ENCODE results near the gene HNRNPU.

Gene HNRNPU

GRCh38 chr1:244813327-244813726 is 51.0 kb downstream of the HNRNPU start:
- in situ Hi-C loops (cut with HindIII; ENCODE audit: low sequenced_read_pairs) = no loop called here
- no peak for TF ChIP-seq CTCF (IDR thresholded peaks at IDR 0.05; ENCODE audit: low read depth, low read length, missing control alignments)
- DNase-seq (ENCODE audit: low read depth) = no peak
- H3K4me3 ChIP-seq (ENCODE audit: low read depth, low read length) = no peak overlapping the region

GRCh38 chr1:244810221-244810620 is 54.1 kb downstream of the HNRNPU start:
- TF ChIP-seq CTCF (IDR thresholded peaks at IDR 0.05; ENCODE audit: low read depth, low read length, missing control alignments) = no peak
- DNase-seq (ENCODE audit: low read depth) = no peak
- in situ Hi-C loops (cut with HindIII; ENCODE audit: low sequenced_read_pairs) = no loop called here
- no peak overlapping the region for H3K4me3 ChIP-seq (ENCODE audit: low read depth, low read length)

- TF ChIP-seq CTCF (IDR thresholded peaks at IDR 0.05; ENCODE audit: low read depth, low read length, missing control alignments) = no peak
- no peak for DNase-seq (ENCODE audit: low read depth)
- in situ Hi-C loops (cut with HindIII; ENCODE audit: low sequenced_read_pairs) = no loop called here
- no peak overlapping the region for H3K4me3 ChIP-seq (ENCODE audit: low read depth, low read length)
These were observed 57.2 kb downstream of the HNRNPU start for GRCh38 chr1:244807138-244807537.

- TF ChIP-seq CTCF (IDR thresholded peaks at IDR 0.05; ENCODE audit: low read depth, low read length, missing control alignments) = no peak
- no peak overlapping the region for H3K4me3 ChIP-seq (ENCODE audit: low read depth, low read length)
- in situ Hi-C loops (cut with HindIII; ENCODE audit: low sequenced_read_pairs) = loop anchor here (5.0 kb wide), 1 partner anchor 203 kb away; no protein-coding TSS in a partner anchor
- no peak for DNase-seq (ENCODE audit: low read depth)
These were observed 59.5 kb downstream of the HNRNPU start for GRCh38 chr1:244804841-244805240.

- TF ChIP-seq CTCF (IDR thresholded peaks at IDR 0.05; ENCODE audit: low read depth, low read length, missing control alignments) = no peak
- in situ Hi-C loops (cut with HindIII; ENCODE audit: low sequenced_read_pairs) = loop anchor here (5.0 kb wide), 1 partner anchor 200 kb away; no protein-coding TSS in a partner anchor
- H3K4me3 ChIP-seq (ENCODE audit: low read depth, low read length) = no peak overlapping the region
- no peak for DNase-seq (ENCODE audit: low read depth)
These were observed 61.6 kb downstream of the HNRNPU start for GRCh38 chr1:244802556-244803239.

- no peak overlapping the region for H3K4me3 ChIP-seq (ENCODE audit: low read depth, low read length)
- no peak for TF ChIP-seq CTCF (IDR thresholded peaks at IDR 0.05; ENCODE audit: low read depth, low read length, missing control alignments)
- DNase-seq (ENCODE audit: low read depth) = no peak
- in situ Hi-C loops (cut with HindIII; ENCODE audit: low sequenced_read_pairs) = loop anchor here (5.0 kb wide), 1 partner anchor 200 kb away; no protein-coding TSS in a partner anchor
These were observed 62.3 kb downstream of the HNRNPU start for GRCh38 chr1:244802041-244802440.
